Measurements from ENCODE around the gene KLHL42.

DNA sequence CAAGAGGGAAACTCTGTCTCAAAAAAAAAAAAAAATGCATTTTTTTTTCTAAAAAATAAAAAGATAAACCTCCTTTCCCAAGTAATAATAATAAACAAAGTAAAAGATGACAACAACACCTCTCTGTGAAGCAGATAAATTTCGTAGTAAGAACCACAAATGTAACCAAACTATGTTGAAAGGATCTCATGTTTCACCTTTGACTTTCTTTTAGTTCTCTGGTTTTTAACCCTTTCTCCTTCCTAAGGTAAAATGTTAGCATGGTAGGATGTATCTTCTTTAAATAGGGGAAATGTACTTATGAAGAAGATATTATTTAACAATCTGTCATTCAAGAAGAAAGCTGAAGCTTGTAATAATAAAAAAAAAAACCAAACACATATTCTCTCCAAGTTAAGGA, 1.8 kb upstream of the KLHL42 start:
- TF ChIP-seq POLR2A (IDR thresholded peaks at IDR 0.05; ENCODE audit: extremely low read depth, insufficient read length) (no peak), MYC (IDR thresholded peaks at IDR 0.05; ENCODE audit: low read depth, low read length) (no peak)
- TF ChIP-seq, protein P1, sequence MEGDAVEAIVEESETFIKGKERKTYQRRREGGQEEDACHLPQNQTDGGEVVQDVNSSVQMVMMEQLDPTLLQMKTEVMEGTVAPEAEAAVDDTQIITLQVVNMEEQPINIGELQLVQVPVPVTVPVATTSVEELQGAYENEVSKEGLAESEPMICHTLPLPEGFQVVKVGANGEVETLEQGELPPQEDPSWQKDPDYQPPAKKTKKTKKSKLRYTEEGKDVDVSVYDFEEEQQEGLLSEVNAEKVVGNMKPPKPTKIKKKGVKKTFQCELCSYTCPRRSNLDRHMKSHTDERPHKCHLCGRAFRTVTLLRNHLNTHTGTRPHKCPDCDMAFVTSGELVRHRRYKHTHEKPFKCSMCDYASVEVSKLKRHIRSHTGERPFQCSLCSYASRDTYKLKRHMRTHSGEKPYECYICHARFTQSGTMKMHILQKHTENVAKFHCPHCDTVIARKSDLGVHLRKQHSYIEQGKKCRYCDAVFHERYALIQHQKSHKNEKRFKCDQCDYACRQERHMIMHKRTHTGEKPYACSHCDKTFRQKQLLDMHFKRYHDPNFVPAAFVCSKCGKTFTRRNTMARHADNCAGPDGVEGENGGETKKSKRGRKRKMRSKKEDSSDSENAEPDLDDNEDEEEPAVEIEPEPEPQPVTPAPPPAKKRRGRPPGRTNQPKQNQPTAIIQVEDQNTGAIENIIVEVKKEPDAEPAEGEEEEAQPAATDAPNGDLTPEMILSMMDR (IDR thresholded peaks at IDR 0.05; ENCODE audit: low read depth, low read length) = no peak
- TF ChIP-seq, protein P2, sequence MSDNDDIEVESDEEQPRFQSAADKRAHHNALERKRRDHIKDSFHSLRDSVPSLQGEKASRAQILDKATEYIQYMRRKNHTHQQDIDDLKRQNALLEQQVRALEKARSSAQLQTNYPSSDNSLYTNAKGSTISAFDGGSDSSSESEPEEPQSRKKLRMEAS (IDR thresholded peaks at IDR 0.05; ENCODE audit: low read depth, low read length) = no peak

Measured in NB4 (cell line).